Gastrocnemius medialis (tissue), 4 donors: ENCODE measurements around the gene CD52. TPM values are rescaled to one million over a fixed set of nuclear protein-coding genes. Genes with fewer than 3 reads are reported as not detected.

ENCODE experiments used
- ATAC-seq, 2 donors: fragments of 150-250 bp; one replicate each; pipeline ENCODE4 v1.9.1; 2016
- DNase-seq, 2 donors: peaks; one replicate each; pipeline ENCODE4 v3.0.0-alpha.2; 2019
- H3K27ac ChIP-seq, 4 donors: fragments of 200-600 bp; sonication (generic); 1 replicate in 1 of 4; 2 replicates in 3 of 4; pipeline ENCODE4 v1.5.1; 2016 to 2018; ENCODE audit warnings: mild to moderate bottlenecking in 2 of 4, moderate library complexity in 1 of 4
- H3K27me3 ChIP-seq, 3 donors: fragments of 200-600 bp; sonication (generic) in 2 of 3; 1 replicate in 1 of 3; 2 replicates in 2 of 3; pipeline versions ENCODE4 v1.5.1 to v1.6.0; 2016 to 2019; ENCODE audit warnings: mild to moderate bottlenecking in 1 of 3, moderate library complexity in 1 of 3
- H3K36me3 ChIP-seq, 2 donors: fragments of 200-600 bp; sonication (generic) in 1 of 2; one replicate each; pipeline ENCODE4 v1.5.1; 2017 to 2018
- H3K4me1 ChIP-seq, 2 donors: fragments of 200-600 bp; sonication (generic) in 1 of 2; one replicate each; pipeline ENCODE4 v1.5.1; 2016 to 2017; ENCODE audit warnings: mild to moderate bottlenecking in 2 of 2
- H3K4me3 ChIP-seq, 4 donors: fragments of 200-600 bp; sonication (generic) in 3 of 4; 1 replicate in 1 of 4; 2 replicates in 3 of 4; pipeline ENCODE4 v1.5.1; 2016 to 2019; ENCODE audit warnings: mild to moderate bottlenecking in 2 of 4
- H3K9me3 ChIP-seq, 3 donors: fragments of 200-600 bp; sonication (generic) in 2 of 3; 1 replicate in 1 of 3; 2 replicates in 2 of 3; pipeline ENCODE4 v1.5.1; 2016 to 2019
- CTCF ChIP-seq, 5 experiments: fragments of 450-650 bp in 3 of 5; fragments of 200-600 bp in 2 of 5; sonication (generic) in 2 of 5; IDR thresholded peaks in 4 of 5; conservative IDR thresholded peaks in 1 of 5; 1 replicate in 4 of 5; 2 replicates in 1 of 5; pipeline ENCODE4 v1.5.1; 2016 to 2019; ENCODE audit warnings: antibody characterized with exemption in 5 of 5, mild to moderate bottlenecking in 3 of 5, moderate library complexity in 3 of 5
- POLR2A ChIP-seq, 2 donors: fragments of 450-650 bp; IDR thresholded peaks; one replicate each; pipeline ENCODE4 v1.6.1; 2017; ENCODE audit warnings: antibody characterized with exemption in 2 of 2, mild to moderate bottlenecking in 2 of 2, moderate library complexity in 2 of 2
- in situ Hi-C, 4 donors: fragments of 200-750 bp; cut with MboI; loops; one replicate each; pipeline versions ENCODE4 v1.15.0 to v1.8.0; 2017; ENCODE audit warnings: low sequenced_read_pairs in 4 of 4
- intact Hi-C: fragments of 100-400 bp; cut with DNase I; formaldehyde crosslinking; loops from one replicate; pipeline ENCODE4 v1.15.1; 2023; ENCODE audit warnings: low total_unique reads
- total RNA-seq, 4 donors: library from RNA; depleted of rRNA; stranded (reverse); fragments of >200 nt; gene quantifications; one replicate each; pipeline versions ENCODE4 v1.1.0 to v1.2.3, GENCODE V29; 2016

Gene CD52
- total RNA-seq, 4 donors from 2014 or later = 1.4 to 2.8 TPM; not detected in 2

DNA sequence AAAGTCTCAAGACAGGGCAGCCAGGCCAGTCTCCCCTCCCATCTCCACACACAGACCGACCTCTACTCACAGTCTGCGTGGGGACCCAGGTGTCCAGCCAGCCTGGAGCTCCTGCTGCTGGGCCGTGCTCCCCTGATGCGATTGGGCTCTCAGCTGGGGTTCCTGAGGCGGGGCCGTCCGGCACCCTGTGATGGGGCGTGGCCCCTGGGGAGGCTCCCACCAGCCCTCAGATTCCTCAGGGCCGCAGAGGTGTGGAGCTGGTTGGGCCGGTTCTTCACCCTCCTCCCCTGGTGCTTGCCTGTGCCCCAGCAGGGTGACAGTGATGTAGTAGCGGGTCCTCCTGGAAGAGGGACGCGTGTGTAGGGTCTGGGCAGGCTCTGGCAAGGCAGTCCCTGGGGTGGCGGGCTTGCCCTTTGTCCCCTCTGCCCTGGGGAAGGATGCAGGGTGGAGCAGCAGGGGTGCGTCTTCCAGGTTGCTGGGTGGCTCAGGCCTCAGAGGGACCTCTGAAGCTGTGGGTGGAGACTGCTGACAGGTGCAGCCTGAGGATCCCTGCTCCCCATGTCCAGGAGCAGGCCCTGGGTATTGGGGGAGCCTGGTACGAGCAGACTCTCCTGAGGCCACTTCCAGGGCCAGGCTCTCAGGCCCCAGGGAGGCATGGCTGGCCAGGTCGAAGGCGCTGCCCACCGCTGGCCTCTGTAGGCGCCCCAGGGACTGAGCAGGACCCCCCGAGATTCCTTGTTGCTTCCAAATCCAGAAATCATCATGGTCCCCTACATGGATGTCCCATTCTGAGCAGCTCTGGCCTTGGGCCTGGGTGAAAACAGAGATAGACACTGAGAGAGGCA, 36.4 kb downstream of the CD52 start, which contains the start of gene CRYBG2:
CRYBG2 (minus strand) TSS at position 155 of the 845 bp plus-strand sequence. CDS start 7,473 bp downstream, outside the sequence.
- H3K27ac ChIP-seq = no peak within 1 kb of the TSS
- H3K27me3 ChIP-seq = peaks cover 6 to 15% (median 9%) of the 10 kb centered on the region in 3 donors
- in situ Hi-C loops = no loop called here
- no peak for DNase-seq
- ATAC-seq = no peak
- no peak within 1 kb of the TSS for H3K4me3 ChIP-seq
- intact Hi-C loops = no loop called here
- H3K9me3 ChIP-seq = no peaks in the 10 kb centered on the region
- TF ChIP-seq CTCF (IDR thresholded peaks at IDR 0.05 in 4 of 5, conservative IDR thresholded peaks at IDR 0.05 in 1 of 5) (no peak), POLR2A (IDR thresholded peaks at IDR 0.05) (no peak)
- no peaks in the 10 kb centered on the region for H3K36me3 ChIP-seq
- H3K4me1 ChIP-seq = no peaks in the 10 kb centered on the region

DNA sequence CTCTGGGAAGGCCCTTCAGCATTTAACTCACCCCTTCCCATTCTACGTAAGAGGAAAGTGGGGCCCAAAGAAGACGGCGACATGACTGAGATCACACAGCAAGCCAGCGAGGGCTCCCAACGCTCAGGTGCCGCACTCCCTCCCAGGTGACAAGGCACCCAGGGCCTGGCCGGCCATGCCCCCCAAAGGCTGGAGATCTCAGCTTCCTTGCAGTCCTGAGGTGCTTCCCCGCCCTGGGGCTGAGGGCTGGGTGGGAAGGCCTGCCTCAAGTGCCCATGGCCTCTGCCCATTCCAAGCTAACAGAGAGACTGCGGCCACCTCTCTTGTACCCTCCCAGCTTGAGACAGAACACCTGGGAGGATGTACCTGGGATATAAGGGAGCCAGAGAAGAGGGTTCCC, 37.2 kb downstream of the CD52 start:
- in situ Hi-C loops (no loop called here), intact Hi-C loops (no loop called here)
- no peaks in the 10 kb centered on the region for H3K9me3 ChIP-seq
- H3K36me3 ChIP-seq = no peaks in the 10 kb centered on the region
- ATAC-seq (no peak), DNase-seq (no peak)
- H3K4me3 ChIP-seq = no peak overlapping the region
- H3K27ac ChIP-seq = no peak overlapping the region
- H3K27me3 ChIP-seq = peaks cover 12 to 20% (median 14%) of the 10 kb centered on the region in 3 donors
- TF ChIP-seq CTCF (IDR thresholded peaks at IDR 0.05 in 4 of 5, conservative IDR thresholded peaks at IDR 0.05 in 1 of 5) = no peak
- TF ChIP-seq POLR2A (IDR thresholded peaks at IDR 0.05) = no peak
- H3K4me1 ChIP-seq = peaks cover 0 to under 1% of the 10 kb centered on the region in 2 donors

DNA sequence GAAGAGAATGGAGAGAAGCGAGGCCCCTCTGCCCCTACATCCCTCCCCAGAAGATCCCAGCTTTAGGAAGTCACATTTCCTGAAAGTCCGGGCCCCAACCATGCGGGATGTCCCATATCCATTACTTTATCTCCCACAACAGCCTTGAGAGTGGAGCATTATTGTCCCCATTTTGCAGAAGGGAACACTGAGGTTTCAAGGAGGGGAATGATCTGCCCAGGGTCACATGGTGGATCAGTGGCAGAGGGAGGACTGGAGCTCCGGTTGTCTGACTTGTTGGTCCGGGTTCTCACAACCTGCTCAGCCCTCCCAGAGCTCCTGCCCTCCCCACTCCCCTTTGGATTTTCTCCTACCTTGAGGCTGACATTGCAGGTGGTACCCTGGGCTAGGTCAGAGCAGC, 38.3 kb downstream of the CD52 start:
- intact Hi-C loops = no loop called here
- H3K36me3 ChIP-seq = no peaks in the 10 kb centered on the region
- no peak for TF ChIP-seq CTCF (IDR thresholded peaks at IDR 0.05 in 4 of 5, conservative IDR thresholded peaks at IDR 0.05 in 1 of 5)
- no peak for TF ChIP-seq POLR2A (IDR thresholded peaks at IDR 0.05)
- H3K4me1 ChIP-seq = peaks cover 0 to 5% of the 10 kb centered on the region in 2 donors
- H3K9me3 ChIP-seq = no peaks in the 10 kb centered on the region
- DNase-seq = no peak
- no peak overlapping the region for H3K27ac ChIP-seq
- peaks cover 23 to 31% (median 25%) of the 10 kb centered on the region in 3 donors for H3K27me3 ChIP-seq
- no peak for ATAC-seq
- no peak overlapping the region for H3K4me3 ChIP-seq
- in situ Hi-C loops = no loop called here

DNA sequence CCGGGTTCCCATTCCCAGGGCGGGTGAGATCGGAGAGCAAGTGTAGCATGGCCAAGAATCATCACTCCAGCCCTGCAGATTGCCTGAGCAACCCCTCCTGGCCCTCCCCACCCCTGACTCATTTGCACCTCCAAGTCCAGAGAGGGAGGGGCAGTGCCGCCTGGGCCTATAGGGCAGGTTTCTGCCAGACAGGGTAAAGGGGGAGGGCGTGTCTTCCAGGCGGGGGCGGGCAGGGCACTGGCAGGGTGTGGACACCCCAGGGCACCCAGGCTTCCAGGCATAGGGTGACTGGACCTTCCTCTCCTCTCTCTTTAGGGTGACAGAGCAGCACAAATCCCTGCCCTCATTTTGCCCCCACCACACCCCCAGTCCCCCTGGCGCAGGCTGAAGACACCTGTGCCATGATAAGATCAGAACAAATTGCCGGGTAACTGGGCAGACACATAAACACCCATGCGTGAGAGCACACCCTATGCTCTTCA, 39.4 kb downstream of the CD52 start:
- in situ Hi-C loops (no loop called here), intact Hi-C loops (no loop called here)
- ATAC-seq (no peak), DNase-seq (no peak)
- no peaks in the 10 kb centered on the region for H3K9me3 ChIP-seq
- no peaks in the 10 kb centered on the region for H3K36me3 ChIP-seq
- H3K4me3 ChIP-seq = no peak overlapping the region
- peaks cover 0 to 5% of the 10 kb centered on the region in 2 donors for H3K4me1 ChIP-seq
- peaks cover 32 to 37% (median 34%) of the 10 kb centered on the region in 3 donors for H3K27me3 ChIP-seq
- no peak overlapping the region for H3K27ac ChIP-seq
- TF ChIP-seq POLR2A (IDR thresholded peaks at IDR 0.05) (no peak), CTCF (IDR thresholded peaks at IDR 0.05 in 4 of 5, conservative IDR thresholded peaks at IDR 0.05 in 1 of 5) (no peak)
